HepG2 (cell line): ENCODE results near the gene KANSL1. TPM values are rescaled to one million over a fixed set of nuclear protein-coding genes. Genes with fewer than 3 reads are reported as not detected.

Experiments
- AKNA ChIP-seq: sonication (generic); formaldehyde crosslinking; IDR thresholded peaks from 2 replicates; pipeline ENCODE4 v1.4.0; 2020; ENCODE audit warnings: missing genetic modification reagents, borderline replicate concordance
- CREBL2 ChIP-seq: sonication (generic); formaldehyde crosslinking; IDR thresholded peaks from 2 replicates; pipeline ENCODE4 v1.8.1; 2023; ENCODE audit warnings: missing genetic modification reagents, mild to moderate bottlenecking, borderline replicate concordance
- FOXJ3 ChIP-seq: sonication (generic); formaldehyde crosslinking; IDR thresholded peaks from 2 replicates; pipeline ENCODE4 v1.4.0; 2020; ENCODE audit warnings: missing genetic modification reagents, mild to moderate bottlenecking, borderline replicate concordance
- GTF2F1 ChIP-seq: fragments of 150-350 bp; IDR thresholded peaks from 2 replicates; pipeline ENCODE4 v1.6.1; 2014; ENCODE audit warnings: low read length
- HNRNPH1 ChIP-seq: fragments of 200-400 bp; formaldehyde crosslinking; optimal IDR thresholded peaks from 2 replicates; pipeline ENCODE3; 2017; ENCODE audit warnings: mild to moderate bottlenecking, low read depth, low read length
- KLF12 ChIP-seq: sonication (generic); formaldehyde crosslinking; IDR thresholded peaks from 2 replicates; pipeline ENCODE4 v1.4.0; 2020; ENCODE audit warnings: missing genetic modification reagents, borderline replicate concordance
- LCORL ChIP-seq, 2 experiments: fragments of 450-650 bp in 1 of 2; sonication (generic) in 1 of 2; formaldehyde crosslinking in 1 of 2; IDR thresholded peaks; 2 replicates each; pipeline versions ENCODE4 v1.5.0 to v1.6.1; 2017 to 2020; ENCODE audit warnings: antibody characterized with exemption in 1 of 2, missing genetic modification reagents in 1 of 2
- MED8 ChIP-seq: sonication (generic); formaldehyde crosslinking; IDR thresholded peaks from 2 replicates; pipeline ENCODE4 v1.8.1; 2023; ENCODE audit warnings: mild to moderate bottlenecking, missing genetic modification reagents; ENCODE audit not compliant: insufficient replicate concordance
- MEIS2 ChIP-seq: sonication (generic); formaldehyde crosslinking; IDR thresholded peaks from 2 replicates; pipeline ENCODE4 v1.9.0; 2021; ENCODE audit warnings: mild to moderate bottlenecking, missing genetic modification reagents
- ONECUT2 ChIP-seq: sonication (generic); formaldehyde crosslinking; IDR thresholded peaks from 2 replicates; pipeline ENCODE4 v1.4.0; 2020; ENCODE audit warnings: missing genetic modification reagents
- PATZ1 ChIP-seq: sonication (generic); formaldehyde crosslinking; IDR thresholded peaks from 2 replicates; pipeline ENCODE4 v1.4.0; 2020; ENCODE audit warnings: missing genetic modification reagents
- PHF21A ChIP-seq: sonication (generic); formaldehyde crosslinking; IDR thresholded peaks from 2 replicates; pipeline ENCODE4 v1.5.0; 2020; ENCODE audit warnings: mild to moderate bottlenecking, missing genetic modification reagents
- PREB ChIP-seq: sonication (generic); formaldehyde crosslinking; IDR thresholded peaks from 2 replicates; pipeline ENCODE4 v1.4.0; 2020; ENCODE audit warnings: missing genetic modification reagents
- RARA ChIP-seq: IDR thresholded peaks from 2 replicates; pipeline ENCODE4 v1.6.1; 2016; ENCODE audit warnings: missing genetic modification reagents, missing compliant biosample characterization
- SKI ChIP-seq: fragments of 450-650 bp; IDR thresholded peaks from one replicate; pipeline ENCODE4 v1.6.1; 2018; ENCODE audit warnings: mild to moderate bottlenecking; ENCODE audit not compliant: partially characterized antibody
- SNRNP70 ChIP-seq: fragments of 200-400 bp; formaldehyde crosslinking; IDR thresholded peaks from 2 replicates; pipeline ENCODE4 v1.6.1; 2017; ENCODE audit warnings: mild to moderate bottlenecking, low read depth, low read length, moderate library complexity
- U2AF2 ChIP-seq: fragments of 200-400 bp; formaldehyde crosslinking; IDR thresholded peaks from 2 replicates; pipeline ENCODE4 v1.6.1; 2017; ENCODE audit warnings: low read depth, mild to moderate bottlenecking, low read length
- ZNF317 ChIP-seq: sonication (generic); formaldehyde crosslinking; IDR thresholded peaks from 2 replicates; pipeline ENCODE4 v1.5.0; 2020; ENCODE audit warnings: mild to moderate bottlenecking, missing genetic modification reagents
- ZNF558 ChIP-seq: sonication (generic); formaldehyde crosslinking; IDR thresholded peaks from 2 replicates; pipeline ENCODE4 v1.9.0; 2022; ENCODE audit warnings: mild to moderate bottlenecking, missing genetic modification reagents, borderline replicate concordance
- ZNF629 ChIP-seq: sonication (generic); formaldehyde crosslinking; conservative IDR thresholded peaks from 2 replicates; pipeline ENCODE4 v1.5.0; 2020; ENCODE audit warnings: missing genetic modification reagents
- ZNF652 ChIP-seq: IDR thresholded peaks from 2 replicates; pipeline ENCODE4 v1.6.1; 2016; ENCODE audit warnings: low read depth, borderline replicate concordance
- ZNF879 ChIP-seq: sonication (generic); formaldehyde crosslinking; IDR thresholded peaks from 2 replicates; pipeline ENCODE4 v1.8.1; 2023; ENCODE audit warnings: missing genetic modification reagents
- polyA plus RNA-seq, 8 experiments: library from polyadenylated mRNA; depleted of rRNA in 3 of 8; stranded (reverse) in 7 of 8; unstranded in 1 of 8; fragments of >200 nt; fragmentation: Illumina TruSeq in 4 of 8; extraction: Trizol in 4 of 8; gene quantifications; 2 replicates each; pipeline versions ENCODE4 v1.2.1 to v1.2.3, GENCODE V29; 2011 to 2016; ENCODE audit warnings: low read depth in 4 of 8, missing spikeins in 1 of 8, mixed read lengths in 1 of 8; ENCODE audit not compliant: insufficient read depth in 1 of 8
- total RNA-seq, 5 experiments: library from RNA; depleted of rRNA; stranded (reverse); fragments of >200 nt; fragmentation: Illumina TruSeq; extraction: Trizol; gene quantifications; 2 replicates each; pipeline ENCODE4 v1.2.3, GENCODE V29; 2016; ENCODE audit warnings: low read depth in 1 of 5

The KANSL1 gene
- total and polyA plus RNA-seq, 2 of the 13 experiments (the other 11 are each of a cell fraction or from before 2014, with no cell fraction given), result 24.0 to 59.6 TPM

- TF ChIP-seq GTF2F1 (no peak), PATZ1 (CRISPR knock-in tag) (peak; percentile 66), KLF12 (CRISPR knock-in tag) (no peak), SNRNP70 (no peak), AKNA (no peak), ZNF652 (CRISPR knock-in tag) (no peak; the same call in 1 of the 2 replicates), ZNF558 (no peak), PHF21A (CRISPR knock-in tag) (no peak), PREB (CRISPR knock-in tag) (no peak), ZNF317 (CRISPR knock-in tag) (0 out of 2 replicates have a peak, but pooled peaks have one; percentile 48), ZNF629 (CRISPR knock-in tag) (0 out of 2 replicates have a peak, but pooled peaks have one; percentile 27), RARA (CRISPR knock-in tag) (no peak), FOXJ3 (peak; percentile 54; the same call in 1 of the 2 replicates), LCORL (IDR thresholded peaks at IDR 0.05) (no peak), LCORL (CRISPR knock-in tag; IDR thresholded peaks at IDR 0.05) (peak; percentile 70), SKI (no peak), CREBL2 (CRISPR knock-in tag) (no peak), ZNF879 (CRISPR knock-in tag) (0 out of 2 replicates have a peak, but pooled peaks have one; percentile 39), MED8 (CRISPR knock-in tag) (no peak), ONECUT2 (peak; percentile 96), HNRNPH1 (no peak), U2AF2 (no peak), MEIS2 (no peak)
Observed at GRCh38 chr17:46002311-46002972, 190.8 kb downstream of the KANSL1 start (continued).
